HEK293 (cell line): ENCODE data around the gene ENHO.

Source experiments
- CTCF ChIP-seq: fragments of 450-650 bp; formaldehyde crosslinking; IDR thresholded peaks from 2 replicates; pipeline ENCODE4 v1.5.1; 2016; ENCODE audit warnings: missing biosample characterization, missing genetic modification characterization
- ZNF10 ChIP-seq: fragments of 450-650 bp; formaldehyde crosslinking; IDR thresholded peaks from 2 replicates; pipeline ENCODE4 v1.5.1; 2017; ENCODE audit warnings: missing biosample characterization, missing genetic modification characterization
- ZNF561 ChIP-seq: fragments of 450-650 bp; IDR thresholded peaks from 2 replicates; pipeline ENCODE4 v1.5.1; 2018; ENCODE audit warnings: missing biosample characterization, missing genetic modification characterization, borderline replicate concordance

GRCh38 chr9:34477541-34477940 lies 45.2 kb downstream of the ENHO start:
- TF ChIP-seq ZNF561 (tag by site-specific recombination) (no peak), ZNF10 (no peak), CTCF (no peak)
